ENCODE measurements around the gene MYLIP.

Gene MYLIP

DNA sequence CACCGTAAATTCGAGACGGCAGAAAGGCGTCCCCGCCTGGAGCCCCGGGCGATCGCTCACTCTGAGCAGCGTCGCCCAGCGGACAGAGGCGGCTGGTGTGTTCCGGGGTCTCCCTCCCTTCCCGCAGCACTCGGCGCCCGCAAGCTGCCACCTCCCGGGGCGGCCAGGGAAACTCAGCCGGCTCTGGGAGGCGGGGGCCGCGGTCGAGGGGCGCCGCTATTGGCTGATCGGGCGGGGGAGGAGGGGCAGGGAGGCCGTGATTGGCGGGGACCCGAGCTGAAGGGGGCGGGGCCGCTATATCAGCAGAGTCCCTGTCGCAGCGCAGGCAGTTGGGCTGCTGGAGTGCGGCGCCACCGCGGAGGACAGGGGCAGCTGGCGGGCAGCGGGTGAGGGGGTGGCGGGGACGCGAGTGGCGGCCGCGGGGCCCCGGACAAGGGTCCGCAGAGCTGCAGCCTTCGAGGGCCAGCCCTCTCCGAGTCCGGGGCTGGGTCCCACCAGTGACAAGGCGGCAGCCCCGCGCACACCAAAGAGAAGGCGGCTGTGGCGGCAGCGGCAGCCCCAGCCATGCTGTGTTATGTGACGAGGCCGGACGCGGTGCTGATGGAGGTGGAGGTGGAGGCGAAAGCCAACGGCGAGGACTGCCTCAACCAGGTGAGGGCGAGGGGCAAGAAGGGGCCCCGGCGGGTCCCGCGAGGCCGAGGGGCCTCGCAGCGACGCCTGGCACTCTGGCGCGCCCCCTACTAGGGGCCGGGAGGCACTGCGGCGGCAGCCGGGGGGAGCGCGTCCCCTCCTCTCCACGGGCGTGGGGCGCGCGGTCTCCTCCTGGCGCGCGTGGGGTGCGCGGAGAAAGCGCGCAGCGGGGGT, at the start of gene MYLIP:
Gene MYLIP (plus strand): TSS at position 328 of the 864 bp plus-strand sequence. CDS start 237 bp downstream, at position 565.
- no peak for TF ChIP-seq GATA3 (IDR thresholded peaks at IDR 0.05; ENCODE audit: low read depth, low read length)
- TF ChIP-seq GATA2 (IDR thresholded peaks at IDR 0.05; ENCODE audit: low read depth, low read length) = no peak

DNA sequence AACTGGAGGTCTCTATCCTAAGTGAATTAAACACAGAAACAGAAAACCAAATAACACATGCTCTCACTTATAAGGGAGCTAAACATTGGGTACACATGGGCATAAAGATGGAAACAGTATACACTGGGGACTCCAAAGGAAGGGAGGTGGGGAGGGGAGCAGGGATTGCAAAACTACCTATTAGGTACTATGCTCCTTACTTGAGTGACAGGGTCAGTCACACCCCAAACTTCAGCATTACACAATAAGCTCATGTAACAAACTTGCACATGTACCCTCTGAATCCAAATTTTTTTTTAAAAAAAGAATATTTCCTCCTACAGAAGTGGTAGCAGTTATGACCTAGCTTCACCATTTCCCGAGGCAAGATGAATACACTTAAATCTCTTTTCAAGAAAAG, 49.5 kb upstream of the MYLIP start:
- TF ChIP-seq GATA2 (IDR thresholded peaks at IDR 0.05; ENCODE audit: low read depth, low read length) (no peak), GATA3 (IDR thresholded peaks at IDR 0.05; ENCODE audit: low read depth, low read length) (no peak)

DNA sequence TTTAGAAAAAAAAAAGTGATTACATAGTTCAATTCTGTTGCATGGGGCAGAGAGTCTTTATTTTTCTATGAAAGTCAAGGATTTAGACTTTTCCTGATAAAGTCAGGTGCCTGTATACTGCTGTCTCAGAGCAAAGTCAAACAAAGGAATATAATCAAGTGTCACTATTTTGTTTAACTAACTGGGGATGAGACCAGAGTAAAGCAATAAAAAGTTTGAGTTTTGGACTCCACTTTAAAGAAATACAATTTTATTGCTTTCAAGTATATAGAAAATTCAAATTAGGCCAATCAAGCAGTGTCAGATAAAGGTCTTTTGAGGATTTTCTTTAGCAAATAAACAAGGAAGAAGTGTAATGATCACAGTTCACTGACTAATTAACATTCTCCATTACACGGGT, 48.7 kb upstream of the MYLIP start:
- TF ChIP-seq GATA3 (IDR thresholded peaks at IDR 0.05; ENCODE audit: low read depth, low read length) (no peak), GATA2 (IDR thresholded peaks at IDR 0.05; ENCODE audit: low read depth, low read length) (no peak)

DNA sequence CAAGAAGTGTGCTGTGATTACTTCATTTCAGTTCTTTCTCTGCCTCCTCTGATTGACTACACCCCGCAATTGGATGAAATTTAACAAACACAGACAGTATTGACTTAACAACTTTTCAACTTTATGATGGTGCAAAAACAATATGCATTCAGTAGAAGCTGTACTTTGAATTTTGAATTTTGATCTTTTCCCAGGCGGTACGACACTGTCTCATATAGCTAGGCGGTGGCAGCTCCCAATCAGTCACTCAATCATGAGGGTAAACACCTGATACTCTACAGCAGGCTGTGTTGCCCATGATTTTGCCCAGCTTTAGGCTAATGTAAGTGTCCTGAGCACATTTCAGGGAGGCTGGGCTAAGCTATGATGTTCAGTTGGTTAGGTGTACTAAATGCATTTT, 47.6 kb upstream of the MYLIP start:
- no peak for TF ChIP-seq GATA2 (IDR thresholded peaks at IDR 0.05; ENCODE audit: low read depth, low read length)
- TF ChIP-seq GATA3 (IDR thresholded peaks at IDR 0.05; ENCODE audit: low read depth, low read length) = no peak

DNA sequence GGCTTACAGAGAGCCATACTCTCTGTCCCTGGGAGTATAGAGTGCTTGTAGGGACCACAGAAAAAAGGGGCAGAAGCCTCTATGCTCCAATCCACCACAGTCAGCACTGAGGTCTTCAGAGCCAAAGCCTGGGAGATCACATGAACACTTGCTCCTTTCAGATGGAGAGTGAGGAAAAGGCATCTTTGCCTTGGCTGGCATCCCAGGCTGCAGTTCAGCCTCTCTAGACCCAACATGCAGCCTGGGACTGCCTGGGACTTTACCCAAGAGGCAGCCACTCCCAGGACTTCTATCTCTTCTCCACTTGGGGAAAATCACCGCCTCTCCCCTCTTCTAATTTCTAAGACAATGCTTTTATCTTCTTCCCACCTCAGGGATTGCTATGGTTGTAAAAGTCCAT, 46.5 kb upstream of the MYLIP start:
- TF ChIP-seq GATA3 (IDR thresholded peaks at IDR 0.05; ENCODE audit: low read depth, low read length) (no peak), GATA2 (IDR thresholded peaks at IDR 0.05; ENCODE audit: low read depth, low read length) (no peak)

GRCh38 chr6:16086965-16087364, 41.9 kb upstream of the MYLIP start:
- TF ChIP-seq GATA3 (IDR thresholded peaks at IDR 0.05; ENCODE audit: low read depth, low read length) (no peak), GATA2 (IDR thresholded peaks at IDR 0.05; ENCODE audit: low read depth, low read length) (no peak)

- TF ChIP-seq GATA3 (IDR thresholded peaks at IDR 0.05; ENCODE audit: low read depth, low read length) = no peak
- TF ChIP-seq GATA2 (IDR thresholded peaks at IDR 0.05; ENCODE audit: low read depth, low read length) = no peak
Observed at GRCh38 chr6:16087386-16087785, 41.5 kb upstream of the MYLIP start.

- no peak for TF ChIP-seq GATA2 (IDR thresholded peaks at IDR 0.05; ENCODE audit: low read depth, low read length)
- TF ChIP-seq GATA3 (IDR thresholded peaks at IDR 0.05; ENCODE audit: low read depth, low read length) = no peak
Observed at GRCh38 chr6:16088409-16088808, 40.5 kb upstream of the MYLIP start.

DNA sequence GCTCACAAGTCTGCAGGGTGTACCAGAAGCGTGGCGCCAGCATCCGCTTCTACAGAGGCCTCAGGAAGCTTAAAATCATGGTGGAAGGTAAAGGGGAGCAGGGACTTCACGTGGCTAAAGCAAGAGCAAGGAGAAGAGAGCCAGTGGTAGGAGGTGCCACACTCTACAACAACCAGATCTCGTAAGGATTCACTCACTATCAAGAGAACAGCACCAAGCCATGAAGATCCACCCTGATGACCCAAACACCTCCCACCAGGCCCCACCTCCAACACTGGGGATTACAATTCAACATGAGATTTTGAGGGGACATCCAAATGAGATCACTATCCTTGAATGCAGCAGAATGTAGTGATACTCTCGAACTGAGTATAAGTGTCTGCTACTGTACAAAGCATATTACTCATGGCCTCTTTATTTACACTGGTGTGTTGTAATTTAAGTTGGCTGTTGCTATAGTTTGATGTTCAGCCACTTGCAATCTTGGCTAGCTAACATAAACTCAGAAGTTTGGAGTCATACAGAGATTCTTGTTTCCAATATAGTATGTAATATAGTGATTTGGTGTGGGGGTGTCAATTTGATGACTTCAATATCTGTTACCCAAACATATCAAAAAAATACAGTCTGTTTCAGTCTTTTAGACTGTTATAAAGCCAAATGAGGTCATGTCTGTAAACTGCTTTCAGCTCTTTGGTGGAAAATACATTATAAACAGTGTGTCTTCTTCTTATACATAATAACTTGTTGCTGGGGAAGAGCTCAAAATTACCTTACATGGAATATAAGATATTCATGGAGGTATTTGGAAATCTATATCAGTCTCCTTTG, 39.4 kb upstream of the MYLIP start:
- no peak for TF ChIP-seq GATA2 (IDR thresholded peaks at IDR 0.05; ENCODE audit: low read depth, low read length)
- no peak for TF ChIP-seq GATA3 (IDR thresholded peaks at IDR 0.05; ENCODE audit: low read depth, low read length)

DNA sequence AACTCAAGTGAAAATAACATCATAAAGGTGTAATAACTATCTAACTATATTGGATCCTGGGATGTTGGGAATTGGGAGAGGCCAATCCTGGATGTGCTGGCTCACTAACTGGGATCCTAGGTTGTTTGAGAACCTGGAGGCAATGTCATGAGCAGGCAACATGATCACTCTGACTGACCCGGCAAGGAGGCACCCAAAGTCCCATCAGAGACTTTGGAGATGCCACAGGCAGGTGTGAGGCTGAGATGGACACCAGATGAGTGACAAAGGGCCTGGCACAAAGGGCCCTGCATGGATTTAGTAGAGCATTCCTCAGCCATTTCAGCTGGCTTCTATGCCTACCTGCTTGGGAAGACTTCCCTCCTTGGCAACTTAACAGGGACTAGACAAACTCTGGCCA, 38.4 kb upstream of the MYLIP start:
- TF ChIP-seq GATA3 (IDR thresholded peaks at IDR 0.05; ENCODE audit: low read depth, low read length) (no peak), GATA2 (IDR thresholded peaks at IDR 0.05; ENCODE audit: low read depth, low read length) (no peak)

DNA sequence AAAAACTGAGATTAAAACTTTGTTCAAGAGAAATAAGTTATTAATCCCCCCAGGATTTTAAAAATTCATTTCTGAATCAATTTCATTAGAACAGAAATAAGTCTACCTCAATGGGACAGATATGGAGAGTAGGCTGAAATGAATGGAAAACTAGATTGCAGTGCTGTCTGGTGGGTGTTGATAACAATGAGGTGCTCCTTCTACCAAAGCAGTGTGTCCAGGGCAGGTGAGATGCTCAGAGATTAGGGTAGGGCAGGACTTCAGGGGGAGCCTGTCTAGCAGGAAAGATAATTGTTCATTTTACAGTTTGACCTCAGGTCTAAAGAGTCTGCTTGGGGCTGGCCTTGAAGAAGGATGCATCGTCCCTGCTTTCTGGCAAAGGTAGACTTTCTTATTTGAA, 38.0 kb upstream of the MYLIP start:
- TF ChIP-seq GATA3 (IDR thresholded peaks at IDR 0.05; ENCODE audit: low read depth, low read length) (no peak), GATA2 (IDR thresholded peaks at IDR 0.05; ENCODE audit: low read depth, low read length) (no peak)

DNA sequence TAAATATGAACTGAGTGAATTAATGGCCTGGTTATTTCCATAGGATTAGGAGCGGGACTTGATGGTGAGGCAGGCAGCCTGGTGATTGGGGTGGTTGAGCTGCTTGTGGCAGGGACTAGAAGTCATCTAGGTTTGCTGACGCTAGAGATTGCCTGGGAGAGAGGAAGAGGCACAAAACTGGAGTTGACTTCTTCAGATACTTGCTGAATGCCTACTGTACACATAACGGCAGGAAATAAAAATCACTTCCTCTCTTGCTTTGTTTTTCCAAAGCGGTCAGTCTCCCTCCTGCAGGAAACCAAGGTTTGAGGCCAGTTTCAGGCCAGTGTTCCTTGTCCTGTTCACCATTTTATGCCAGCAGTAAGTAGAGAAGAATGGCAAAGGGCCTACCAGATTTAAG, 36.7 kb upstream of the MYLIP start:
- TF ChIP-seq GATA2 (IDR thresholded peaks at IDR 0.05; ENCODE audit: low read depth, low read length) (no peak), GATA3 (IDR thresholded peaks at IDR 0.05; ENCODE audit: low read depth, low read length) (no peak)

- no peak for TF ChIP-seq GATA3 (IDR thresholded peaks at IDR 0.05; ENCODE audit: low read depth, low read length)
- TF ChIP-seq GATA2 (IDR thresholded peaks at IDR 0.05; ENCODE audit: low read depth, low read length) = no peak
Observed at GRCh38 chr6:16092990-16093389, 35.9 kb upstream of the MYLIP start.

GRCh38 chr6:16095180-16095579, 33.7 kb upstream of the MYLIP start:
- TF ChIP-seq GATA2 (IDR thresholded peaks at IDR 0.05; ENCODE audit: low read depth, low read length) (no peak), GATA3 (IDR thresholded peaks at IDR 0.05; ENCODE audit: low read depth, low read length) (no peak)

All from SH-SY5Y (cell line).